Uterus (tissue), 2 donors: ENCODE measurements around the gene PRDM15.

Experiments used
- CTCF ChIP-seq, 4 experiments: fragments of 200-600 bp in 2 of 4; fragments of 450-650 bp in 2 of 4; sonication (generic) in 2 of 4; IDR thresholded peaks; one replicate each; pipeline ENCODE4 v1.5.1; 2016 to 2019; ENCODE audit warnings: antibody characterized with exemption in 4 of 4, mild to moderate bottlenecking in 2 of 4, moderate library complexity in 1 of 4
- POLR2A ChIP-seq, 2 donors: fragments of 450-650 bp; IDR thresholded peaks; one replicate each; pipeline ENCODE4 v1.6.1; 2016; ENCODE audit warnings: antibody characterized with exemption in 2 of 2, mild to moderate bottlenecking in 1 of 2, moderate library complexity in 1 of 2

- TF ChIP-seq CTCF (IDR thresholded peaks at IDR 0.05), result no peak
- TF ChIP-seq POLR2A (IDR thresholded peaks at IDR 0.05), result no peak
Observed at GRCh38 chr21:41846536-41846935, 32.6 kb downstream of the PRDM15 start.
